H1 (cell line): Measurements from ENCODE around the gene GXYLT2. TPM values are rescaled to one million over a fixed set of nuclear protein-coding genes. Genes with fewer than 3 reads are reported as not detected.

Experiments
- CHD7 ChIP-seq: fragments of 300-600 bp; sonication (generic); IDR thresholded peaks from 2 replicates; pipeline ENCODE4 v1.7.1; 2012; ENCODE audit warnings: low read length, moderate library complexity, mild to moderate bottlenecking, inconsistent platforms; ENCODE audit not compliant: insufficient replicate concordance
- EGR1 ChIP-seq: IDR thresholded peaks from 2 replicates; pipeline ENCODE4 v1.6.1; 2011; ENCODE audit warnings: low read depth, low read length, borderline replicate concordance
- PHF8 ChIP-seq: fragments of 200-600 bp; sonication (generic); conservative IDR thresholded peaks from 2 replicates; pipeline ENCODE4 v1.7.1; 2012; ENCODE audit warnings: low read depth, mild to moderate bottlenecking, inconsistent platforms, low read length, moderate library complexity
- TAF1 ChIP-seq: IDR thresholded peaks from 2 replicates; pipeline ENCODE4 v1.6.1; 2011; ENCODE audit warnings: mild to moderate bottlenecking, low read depth, low read length
- polyA plus RNA-seq, 7 experiments: library from polyadenylated mRNA; depleted of rRNA in 3 of 7; stranded (reverse) in 5 of 7; unstranded in 2 of 7; fragments of >200 nt in 5 of 7; fragments of 200-250 nt in 2 of 7; gene quantifications; 1 replicate in 5 of 7; 2 replicates in 1 of 7; 4 replicates in 1 of 7; pipeline versions ENCODE4 v1.2.1 to v1.2.3, GENCODE V29; 2011 to 2013; ENCODE audit warnings: missing spikeins in 2 of 7, mixed read lengths in 2 of 7
- total RNA-seq: library from RNA; stranded (reverse); fragmentation: NEBNext Ultra II Directional; extraction: Animal tissue kit (Norgen Biotek cat#: 25700); gene quantifications from 2 replicates; pipeline ENCODE4 v1.2.1, GENCODE V29; 2021

Gene GXYLT2
- total and polyA plus RNA-seq, 2 of the 8 experiments (the other 6 are each of a cell fraction or from before 2014, with no cell fraction given), result 1.8 to 5.6 TPM

DNA sequence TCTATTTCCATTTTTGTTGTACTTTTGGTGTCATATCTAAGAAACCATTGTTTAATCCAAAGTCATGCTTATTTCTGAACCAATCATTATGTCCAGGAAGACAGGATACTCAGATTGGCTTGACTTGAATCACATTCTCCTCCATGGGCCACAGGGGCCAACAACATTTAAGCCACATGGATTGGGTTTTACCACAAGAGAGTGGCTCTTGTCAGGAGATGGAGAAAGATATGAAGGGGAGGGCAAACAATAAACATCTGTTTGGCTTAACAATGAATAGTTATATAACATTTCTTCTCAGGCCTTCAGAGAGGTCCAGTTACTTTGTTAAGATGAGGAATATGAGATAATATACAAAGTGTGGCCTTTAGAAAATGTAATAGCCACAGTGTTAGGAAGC, 44.6 kb downstream of the GXYLT2 start (continued):
- TF ChIP-seq CHD7 (no peak), TAF1 (no peak), EGR1 (no peak), PHF8 (no peak)
